PC-9 (cell line): ENCODE results near the gene ANAPC5. TPM values are rescaled to one million over a fixed set of nuclear protein-coding genes. Genes with fewer than 3 reads are reported as not detected.

Experiments
- BruUV-seq: library from RNA; stranded (reverse); fragments of 400-500 nt; replicated peaks from 2 replicates; lab custom pipeline; 2021; lab: Mats Ljungman, UMichigan
- CTCF ChIA-PET: fragments of 300-600 bp; sonication (Branson Sonifier 250); formaldehyde crosslinking; loops from one replicate; lab custom pipeline; 2022; ENCODE audit warnings: antibody characterized with exemption; lab: Charles Lee
- POLR2A ChIA-PET: fragments of 300-600 bp; sonication (Branson Sonifier 250); formaldehyde crosslinking; loops from one replicate; lab custom pipeline; 2022; ENCODE audit warnings: antibody characterized with exemption; ENCODE audit not compliant: unreplicated experiment; lab: Charles Lee
- DNase-seq, 2 experiments: peaks; one replicate each; pipeline versions ENCODE4 v3.0.0 to v3.0.0-alpha.2; 2015 to 2022; ENCODE audit warnings: mixed read lengths in 1 of 2
- H2AFZ ChIP-seq: fragments of 200-600 bp; sonication (generic); 2 replicates; pipeline ENCODE4 v1.8.1; 2017; ENCODE audit warnings: antibody characterized with exemption
- H3F3A ChIP-seq: fragments of 200-600 bp; sonication (generic); 2 replicates; pipeline ENCODE4 v1.8.1; 2017; ENCODE audit warnings: antibody characterized with exemption, mild to moderate bottlenecking, low read depth; ENCODE audit not compliant: insufficient read depth
- H3K27ac ChIP-seq: fragments of 200-600 bp; sonication (generic); 2 replicates; pipeline ENCODE4 v1.6.1; 2016; ENCODE audit warnings: mixed run types
- H3K27me3 ChIP-seq: fragments of 200-600 bp; sonication (generic); 2 replicates; pipeline ENCODE4 v1.6.1; 2016; ENCODE audit warnings: low read depth, mixed run types; ENCODE audit not compliant: insufficient read depth
- H3K36me3 ChIP-seq: fragments of 200-600 bp; sonication (generic); 2 replicates; pipeline ENCODE4 v1.6.1; 2016; ENCODE audit warnings: low read depth, mixed run types
- H3K4me1 ChIP-seq: fragments of 200-600 bp; sonication (generic); replicated peaks from 2 replicates; pipeline ENCODE4 v1.6.1; 2016; ENCODE audit warnings: mixed run types; ENCODE audit not compliant: insufficient read depth
- H3K4me2 ChIP-seq: fragments of 200-600 bp; sonication (generic); 2 replicates; pipeline ENCODE4 v1.6.1; 2017; ENCODE audit warnings: mixed run types
- H3K4me3 ChIP-seq: fragments of 200-600 bp; sonication (generic); 2 replicates; pipeline ENCODE4 v1.6.1; 2016; ENCODE audit warnings: mixed run types
- H3K79me2 ChIP-seq: fragments of 200-600 bp; sonication (generic); 2 replicates; pipeline ENCODE4 v1.6.1; 2017; ENCODE audit warnings: low read depth, mixed run types
- H3K9me2 ChIP-seq: fragments of 200-600 bp; sonication (generic); 2 replicates; pipeline ENCODE4 v1.8.1; 2017; ENCODE audit warnings: mild to moderate bottlenecking; ENCODE audit not compliant: insufficient read depth
- H3K9me3 ChIP-seq: fragments of 200-600 bp; sonication (generic); 2 replicates; pipeline ENCODE4 v1.8.1; 2016; ENCODE audit warnings: low read depth; ENCODE audit not compliant: insufficient read depth
- H4K20me1 ChIP-seq: fragments of 200-600 bp; sonication (generic); 2 replicates; pipeline ENCODE4 v1.8.1; 2017; ENCODE audit not compliant: insufficient read depth
- EZH2 ChIP-seq: fragments of 200-600 bp; sonication (generic); IDR thresholded peaks from 2 replicates; pipeline ENCODE4 v1.8.0; 2017; ENCODE audit warnings: antibody characterized with exemption, low read depth
- intact Hi-C: fragments of 100-400 bp; cut with micrococcal nuclease; formaldehyde crosslinking; loops from one replicate; pipeline ENCODE4 v1.10.0; 2022; ENCODE audit not compliant: unreplicated experiment
- total RNA-seq: library from RNA; stranded (reverse); gene quantifications from 2 replicates; pipeline ENCODE4 v1.2.3, GENCODE V29; 2021
- TF ChIP-seq, protein P1 (sequence below): fragments of 200-600 bp; sonication (generic); conservative IDR thresholded peaks from 2 replicates; pipeline ENCODE4 v1.6.1; 2017; ENCODE audit warnings: mixed run types, antibody characterized with exemption, mild to moderate bottlenecking, moderate library complexity

Gene ANAPC5
- total RNA-seq, 1 experiment from 2014 or later: 93.6 TPM

DNA sequence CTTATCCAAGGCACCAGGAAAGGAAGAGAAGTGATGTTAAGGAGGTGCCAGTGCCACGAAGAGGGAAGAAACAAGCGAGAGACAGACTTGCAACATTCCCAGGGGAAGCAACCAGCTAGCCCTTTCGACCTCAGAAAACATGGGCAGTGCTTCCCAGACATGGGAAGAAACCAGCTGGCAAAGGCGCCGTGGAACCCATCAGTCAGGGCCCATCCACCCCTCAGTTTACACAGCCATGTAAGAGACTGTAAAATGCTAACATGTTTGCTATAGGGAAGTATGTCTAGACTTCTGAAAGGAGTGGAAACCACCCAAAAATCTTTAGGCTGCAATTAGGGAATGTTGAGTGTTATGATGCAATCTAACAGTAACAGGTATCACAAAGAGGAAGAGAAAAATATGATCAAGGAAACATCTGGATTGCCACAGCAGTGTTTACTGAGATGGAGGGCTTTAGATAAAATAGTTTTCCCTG is 26.3 kb downstream of the ANAPC5 start:
- TF ChIP-seq, protein P1, sequence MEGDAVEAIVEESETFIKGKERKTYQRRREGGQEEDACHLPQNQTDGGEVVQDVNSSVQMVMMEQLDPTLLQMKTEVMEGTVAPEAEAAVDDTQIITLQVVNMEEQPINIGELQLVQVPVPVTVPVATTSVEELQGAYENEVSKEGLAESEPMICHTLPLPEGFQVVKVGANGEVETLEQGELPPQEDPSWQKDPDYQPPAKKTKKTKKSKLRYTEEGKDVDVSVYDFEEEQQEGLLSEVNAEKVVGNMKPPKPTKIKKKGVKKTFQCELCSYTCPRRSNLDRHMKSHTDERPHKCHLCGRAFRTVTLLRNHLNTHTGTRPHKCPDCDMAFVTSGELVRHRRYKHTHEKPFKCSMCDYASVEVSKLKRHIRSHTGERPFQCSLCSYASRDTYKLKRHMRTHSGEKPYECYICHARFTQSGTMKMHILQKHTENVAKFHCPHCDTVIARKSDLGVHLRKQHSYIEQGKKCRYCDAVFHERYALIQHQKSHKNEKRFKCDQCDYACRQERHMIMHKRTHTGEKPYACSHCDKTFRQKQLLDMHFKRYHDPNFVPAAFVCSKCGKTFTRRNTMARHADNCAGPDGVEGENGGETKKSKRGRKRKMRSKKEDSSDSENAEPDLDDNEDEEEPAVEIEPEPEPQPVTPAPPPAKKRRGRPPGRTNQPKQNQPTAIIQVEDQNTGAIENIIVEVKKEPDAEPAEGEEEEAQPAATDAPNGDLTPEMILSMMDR: no peak
- BruUV-seq: no TSS peak
- Histone ChIP-seq H4K20me1 (no peaks in the 10 kb centered on the region), H3F3A (no peaks in the 10 kb centered on the region), H3K4me1 (no peaks in the 10 kb centered on the region), H3K4me3 (no peak overlapping the region), H3K27me3 (no peaks in the 10 kb centered on the region), H3K79me2 (no peaks in the 10 kb centered on the region), H3K36me3 (peaks cover 32% of the 10 kb centered on the region), H3K27ac (no peak overlapping the region), H2AFZ (no peak overlapping the region), H3K4me2 (no peak overlapping the region), H3K9me2 (no peaks in the 10 kb centered on the region), H3K9me3 (no peaks in the 10 kb centered on the region)
- POLR2A ChIA-PET: no interaction called here
- no peak for DNase-seq
- CTCF ChIA-PET: no interaction called here
- intact Hi-C loops: no loop called here

DNA sequence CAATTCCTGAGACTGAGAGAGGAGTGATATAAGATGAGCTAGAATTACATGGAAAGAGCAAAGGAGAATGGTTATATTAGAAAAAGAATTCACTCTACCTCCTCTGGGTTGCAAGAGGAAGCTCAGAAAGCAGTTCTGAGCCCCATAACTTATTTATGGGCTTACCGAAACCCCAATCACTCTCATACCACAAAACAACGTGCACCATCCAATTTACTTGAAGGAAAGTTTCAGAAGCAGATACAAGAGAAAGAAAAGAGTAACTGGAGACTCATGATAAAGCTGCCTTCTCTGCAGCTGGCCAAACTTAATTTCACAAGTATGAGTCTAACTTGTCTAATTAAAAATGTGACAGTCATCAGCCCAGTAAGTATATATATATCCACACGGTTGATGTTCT is 28.3 kb downstream of the ANAPC5 start:
- Histone ChIP-seq H3K79me2 (no peaks in the 10 kb centered on the region), H3K4me2 (no peak overlapping the region), H3K4me3 (no peak overlapping the region), H3K27ac (no peak overlapping the region), H3K36me3 (peaks cover 18% of the 10 kb centered on the region; the same call in 1 of the 2 replicates), H2AFZ (no peak overlapping the region), H3K4me1 (no peaks in the 10 kb centered on the region), H3K9me2 (no peaks in the 10 kb centered on the region), H3K27me3 (no peaks in the 10 kb centered on the region), H4K20me1 (no peaks in the 10 kb centered on the region), H3F3A (no peaks in the 10 kb centered on the region; the same call in 1 of the 2 replicates), H3K9me3 (no peaks in the 10 kb centered on the region)
- ChIA-PET POLR2A (no interaction called here), CTCF (no interaction called here)
- no TSS peak for BruUV-seq
- DNase-seq: no peak
- TF ChIP-seq EZH2: no peak
- TF ChIP-seq, protein P1: no peak
- intact Hi-C loops: no loop called here

DNA sequence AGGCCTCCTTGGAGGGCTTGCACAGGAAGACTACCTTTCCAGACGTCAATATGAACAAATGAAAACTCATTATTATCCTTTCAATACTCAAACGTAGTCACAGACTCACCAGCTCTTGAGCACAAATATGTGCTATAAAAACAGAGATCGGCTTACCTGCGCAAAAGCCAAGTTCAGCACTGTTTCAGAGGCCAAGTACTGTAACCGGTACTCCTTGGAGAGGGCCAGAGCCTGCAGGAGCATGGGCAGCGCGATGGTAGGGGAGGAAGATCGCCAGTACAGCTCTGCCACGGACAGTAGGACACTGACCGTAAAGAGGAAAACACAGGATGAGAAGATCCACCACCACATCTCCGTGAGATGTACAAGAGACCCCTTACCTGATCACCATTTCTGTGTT is 34.1 kb downstream of the ANAPC5 start:
- Histone ChIP-seq H3K9me3 (no peaks in the 10 kb centered on the region), H3K27me3 (no peaks in the 10 kb centered on the region), H4K20me1 (peaks cover 3% of the 10 kb centered on the region; the same call in 1 of the 2 replicates), H3K27ac (no peak overlapping the region), H3F3A (no peaks in the 10 kb centered on the region; the same call in 1 of the 2 replicates), H3K36me3 (peaks cover 10% of the 10 kb centered on the region), H2AFZ (no peak overlapping the region), H3K9me2 (no peaks in the 10 kb centered on the region), H3K4me2 (no peak overlapping the region), H3K4me3 (no peak overlapping the region), H3K79me2 (no peaks in the 10 kb centered on the region), H3K4me1 (no peaks in the 10 kb centered on the region)
- no peak for DNase-seq
- no TSS peak for BruUV-seq
- ChIA-PET POLR2A (no interaction called here), CTCF (no interaction called here)
- TF ChIP-seq EZH2: no peak
- TF ChIP-seq, protein P1: no peak
- intact Hi-C loops: no loop called here
